Activated naive CD8-positive, alpha-beta T cell treated with anti-CD3 and anti-CD28 coated beads for 36 hours (primary cell): Measurements from ENCODE around the gene SGPL1. TPM values are rescaled to one million over a fixed set of nuclear protein-coding genes. Genes with fewer than 3 reads are reported as not detected.
A peak's percentile ranks its signal among the peaks of the same experiment; 100 is the strongest.

ENCODE experiments used
- DNase-seq: peaks from one replicate; pipeline ENCODE4 v3.0.0; 2021
- H3K27ac Mint-ChIP-seq: one replicate; pipeline ENCODE4 v1.8.0; 2022; ENCODE audit warnings: mild to moderate bottlenecking, moderate library complexity, mixed read lengths
- H3K27me3 Mint-ChIP-seq: one replicate; pipeline ENCODE4 v1.8.0; 2022; ENCODE audit warnings: mild to moderate bottlenecking, mixed read lengths
- H3K36me3 Mint-ChIP-seq: one replicate; pipeline ENCODE4 v1.8.0; 2021; ENCODE audit warnings: mild to moderate bottlenecking, mixed read lengths
- H3K4me1 Mint-ChIP-seq: one replicate; pipeline ENCODE4 v1.8.0; 2021; ENCODE audit warnings: mixed read lengths
- H3K4me3 Mint-ChIP-seq: one replicate; pipeline ENCODE4 v1.8.0; 2022; ENCODE audit warnings: mild to moderate bottlenecking, moderate library complexity, mixed read lengths
- H3K9me3 Mint-ChIP-seq: one replicate; pipeline ENCODE4 v1.8.0; 2022; ENCODE audit warnings: mixed read lengths
- total RNA-seq, 2 experiments: library from RNA; stranded (reverse); gene quantifications; one replicate each; pipeline ENCODE4 v1.2.3, GENCODE V29; 2021

Gene SGPL1
- total RNA-seq, 2 experiments from 2014 or later = 17.3 to 19.5 TPM

GRCh38 chr10:70889291-70889690 is 73.5 kb downstream of the SGPL1 start:
- Mint-ChIP-seq H3K9me3 (no peaks in the 10 kb centered on the region), H3K36me3 (peaks cover 4% of the 10 kb centered on the region), H3K27me3 (no peaks in the 10 kb centered on the region), H3K27ac (no peak overlapping the region), H3K4me3 (peak overlapping the region; percentile 81), H3K4me1 (peaks cover 14% of the 10 kb centered on the region)
- no peak for DNase-seq

- DNase-seq = no peak
- Mint-ChIP-seq H3K9me3 (no peaks in the 10 kb centered on the region), H3K27me3 (no peaks in the 10 kb centered on the region), H3K27ac (no peak overlapping the region), H3K4me3 (no peak overlapping the region), H3K36me3 (no peaks in the 10 kb centered on the region), H3K4me1 (peaks cover 14% of the 10 kb centered on the region)
Measured at GRCh38 chr10:70890917-70891431, 75.2 kb downstream of the SGPL1 start.

- Mint-ChIP-seq H3K9me3 (no peaks in the 10 kb centered on the region), H3K4me1 (peaks cover 14% of the 10 kb centered on the region), H3K27me3 (no peaks in the 10 kb centered on the region), H3K27ac (no peak overlapping the region), H3K4me3 (no peak overlapping the region), H3K36me3 (no peaks in the 10 kb centered on the region)
- no peak for DNase-seq
Measured at GRCh38 chr10:70891627-70892026, 75.9 kb downstream of the SGPL1 start.

DNA sequence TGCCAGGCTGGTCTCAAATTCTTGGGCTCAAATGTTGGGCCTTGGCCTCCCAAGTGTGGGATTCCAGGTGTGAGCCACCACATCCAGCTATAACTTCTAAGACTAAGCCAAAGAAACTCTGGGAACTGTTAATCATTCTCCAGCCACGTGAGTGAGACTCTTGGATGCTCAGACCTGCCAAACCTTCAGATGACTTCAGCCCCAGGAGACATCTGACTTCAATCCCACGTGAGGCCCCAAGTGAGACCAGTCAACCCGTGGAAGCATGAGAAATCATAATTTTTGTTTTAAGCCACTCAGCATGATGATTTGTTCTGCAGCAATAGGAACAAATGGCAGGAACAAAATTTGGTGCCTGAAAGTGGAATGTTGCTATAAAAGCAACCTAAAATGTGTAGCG is 76.9 kb downstream of the SGPL1 start:
- Mint-ChIP-seq H3K9me3 (no peaks in the 10 kb centered on the region), H3K36me3 (no peaks in the 10 kb centered on the region), H3K27me3 (no peaks in the 10 kb centered on the region), H3K4me1 (peaks cover 12% of the 10 kb centered on the region), H3K27ac (no peak overlapping the region), H3K4me3 (no peak overlapping the region)
- DNase-seq = no peak

DNA sequence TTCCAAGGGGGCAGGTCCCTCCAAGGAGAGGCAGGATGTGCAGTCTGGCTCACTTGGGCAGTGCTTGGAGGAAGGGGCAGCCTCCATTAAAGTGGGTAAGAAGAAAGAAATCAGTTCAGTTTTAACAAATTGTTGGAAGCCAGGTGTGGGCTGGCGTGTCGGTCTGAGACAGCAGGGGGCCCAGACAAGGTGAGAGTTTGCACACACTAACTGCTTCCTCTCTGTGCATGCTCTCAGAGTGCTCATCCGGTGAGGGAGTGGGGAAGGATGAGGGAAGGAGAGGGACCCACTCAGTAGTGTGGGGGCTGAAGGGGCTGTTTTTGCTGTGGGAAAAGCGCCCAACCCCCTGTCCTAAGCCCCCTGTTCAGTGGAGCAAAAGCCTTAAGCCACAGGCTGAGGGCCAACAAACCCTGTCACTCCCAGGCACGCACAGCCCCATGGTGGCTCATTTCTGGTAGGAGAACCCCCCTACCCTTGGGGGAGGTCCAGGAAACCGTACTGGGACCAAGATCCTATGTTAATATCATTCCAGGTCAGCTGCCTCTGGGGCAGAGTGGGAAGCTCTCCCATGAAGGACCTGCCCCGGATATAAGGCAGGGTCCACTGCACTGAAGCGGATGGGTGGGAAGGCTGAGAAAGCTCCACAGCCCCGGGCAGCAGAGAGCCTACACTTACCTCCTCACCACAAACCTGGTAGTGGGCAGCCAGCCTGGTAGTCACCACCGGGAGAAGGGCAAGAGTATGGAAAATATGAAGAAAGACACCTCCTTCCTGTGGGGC is 77.7 kb downstream of the SGPL1 start:
- H3K4me1 Mint-ChIP-seq = peaks cover 12% of the 10 kb centered on the region
- H3K36me3 Mint-ChIP-seq = no peaks in the 10 kb centered on the region
- H3K27ac Mint-ChIP-seq = no peak overlapping the region

GRCh38 chr10:70894416-70894815 is 78.7 kb downstream of the SGPL1 start:
- Mint-ChIP-seq H3K9me3 (no peaks in the 10 kb centered on the region), H3K4me3 (no peak overlapping the region), H3K27me3 (no peaks in the 10 kb centered on the region), H3K27ac (no peak overlapping the region), H3K36me3 (no peaks in the 10 kb centered on the region), H3K4me1 (peaks cover 6% of the 10 kb centered on the region)
- no peak for DNase-seq

More for the DNA sequence above, 77.7 kb downstream of the SGPL1 start:
- Mint-ChIP-seq H3K4me3 (no peak overlapping the region), H3K9me3 (no peaks in the 10 kb centered on the region), H3K27me3 (no peaks in the 10 kb centered on the region)
- no peak for DNase-seq

DNA sequence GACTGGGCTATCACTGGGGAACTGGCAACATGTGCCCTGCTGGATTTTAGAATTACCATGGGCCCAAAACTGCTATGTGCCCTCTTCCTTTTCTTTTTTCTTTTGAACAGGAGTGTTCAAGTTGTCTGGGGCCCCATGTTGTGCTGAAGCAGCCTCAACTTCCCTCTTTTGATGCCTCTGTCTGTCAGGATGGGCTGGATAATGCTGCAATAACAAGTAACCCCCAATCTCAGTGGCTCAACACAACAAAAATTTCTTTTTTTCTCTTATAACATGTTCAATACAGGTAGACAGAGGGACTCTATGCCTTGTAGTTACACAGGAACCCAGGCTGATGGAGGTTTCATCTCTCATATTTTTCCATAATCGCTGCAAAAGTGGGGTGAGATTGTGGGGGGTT is 80.8 kb downstream of the SGPL1 start:
- H3K27me3 Mint-ChIP-seq = no peaks in the 10 kb centered on the region
- DNase-seq = no peak
- H3K4me1 Mint-ChIP-seq = peaks cover 4% of the 10 kb centered on the region
- no peak overlapping the region for H3K4me3 Mint-ChIP-seq
- H3K9me3 Mint-ChIP-seq = no peaks in the 10 kb centered on the region
- H3K36me3 Mint-ChIP-seq = no peaks in the 10 kb centered on the region
- H3K27ac Mint-ChIP-seq = no peak overlapping the region

DNA sequence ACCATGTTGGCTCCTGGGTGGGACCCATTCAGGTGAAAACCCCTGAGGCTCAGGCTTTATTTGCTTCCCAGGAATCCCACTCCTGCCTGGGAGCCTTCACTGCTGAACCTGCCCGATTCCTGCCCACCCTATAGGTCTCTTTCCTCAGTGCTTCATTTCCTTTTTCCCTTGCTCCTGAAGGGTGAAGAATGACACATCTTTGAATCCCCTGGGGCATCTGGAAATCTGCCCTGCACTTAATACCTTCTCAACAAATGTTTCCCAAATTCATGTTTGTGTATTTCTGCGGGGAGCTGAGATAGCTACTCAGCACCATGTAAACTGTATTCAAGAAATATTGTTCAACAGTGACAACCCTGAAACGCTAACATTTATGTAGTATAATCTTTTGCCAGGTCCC is 82.9 kb downstream of the SGPL1 start:
- no peak overlapping the region for H3K27ac Mint-ChIP-seq
- H3K36me3 Mint-ChIP-seq = no peaks in the 10 kb centered on the region
- H3K9me3 Mint-ChIP-seq = no peaks in the 10 kb centered on the region
- H3K4me1 Mint-ChIP-seq = no peaks in the 10 kb centered on the region
- no peak for DNase-seq
- no peak overlapping the region for H3K4me3 Mint-ChIP-seq
- no peaks in the 10 kb centered on the region for H3K27me3 Mint-ChIP-seq

DNA sequence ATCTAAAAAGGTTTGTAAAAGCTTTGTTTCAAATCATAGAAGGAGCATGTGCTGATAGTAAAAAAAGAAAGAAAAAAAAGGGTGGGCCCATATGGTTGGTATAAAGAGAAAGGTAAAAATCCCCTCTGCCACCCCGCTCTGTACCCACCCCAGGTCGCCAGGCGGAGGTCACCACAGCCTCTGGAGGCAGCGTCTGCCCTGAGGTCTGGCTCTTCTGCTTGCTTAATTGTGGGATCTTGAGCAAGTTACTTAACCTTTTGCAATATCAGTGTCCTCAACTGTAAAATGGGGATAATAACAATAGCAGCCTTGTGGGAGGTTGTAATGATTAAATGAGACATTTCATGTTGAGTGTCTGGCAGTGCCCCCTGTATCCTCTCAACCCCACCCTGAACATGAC is 83.3 kb downstream of the SGPL1 start:
- Mint-ChIP-seq H3K36me3 (no peaks in the 10 kb centered on the region), H3K4me3 (no peak overlapping the region), H3K4me1 (no peaks in the 10 kb centered on the region), H3K9me3 (no peaks in the 10 kb centered on the region), H3K27me3 (no peaks in the 10 kb centered on the region), H3K27ac (no peak overlapping the region)
- DNase-seq = no peak

GRCh38 chr10:70901276-70901878 is 85.6 kb downstream of the SGPL1 start:
- Mint-ChIP-seq H3K4me1 (no peaks in the 10 kb centered on the region), H3K9me3 (no peaks in the 10 kb centered on the region), H3K27me3 (no peaks in the 10 kb centered on the region), H3K27ac (no peak overlapping the region), H3K36me3 (no peaks in the 10 kb centered on the region), H3K4me3 (no peak overlapping the region)
- DNase-seq = no peak

DNA sequence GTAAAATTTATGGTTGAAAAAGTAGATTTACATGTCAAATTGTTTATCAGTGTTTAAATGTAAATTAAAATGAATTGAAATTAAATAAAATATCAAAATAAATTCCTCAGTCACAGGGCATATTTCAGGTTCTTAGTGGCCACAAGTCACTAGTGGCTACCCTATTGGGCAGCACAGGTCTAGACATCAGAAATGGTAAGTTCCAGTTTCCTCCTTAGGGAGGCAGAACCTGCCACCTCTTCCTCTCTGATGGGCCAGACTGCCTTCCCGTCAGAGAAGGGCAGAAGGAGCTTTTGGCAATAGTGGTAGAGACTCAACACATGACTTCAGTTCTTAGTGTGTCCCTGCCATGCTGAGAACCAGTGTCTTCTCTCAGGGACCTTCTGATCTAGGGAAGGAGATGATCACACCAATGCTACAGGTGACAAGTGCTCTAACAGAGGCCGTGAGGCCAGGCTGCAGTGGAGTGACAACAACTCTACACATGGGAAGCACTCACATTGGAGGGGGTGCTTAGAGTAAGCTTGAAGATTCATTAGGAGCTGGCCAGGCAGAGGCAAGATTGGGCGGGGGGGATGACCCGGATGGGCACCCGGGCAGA is 87.0 kb downstream of the SGPL1 start:
- no peaks in the 10 kb centered on the region for H3K9me3 Mint-ChIP-seq
- DNase-seq = no peak
- no peaks in the 10 kb centered on the region for H3K36me3 Mint-ChIP-seq
- H3K27ac Mint-ChIP-seq = no peak overlapping the region
- no peaks in the 10 kb centered on the region for H3K27me3 Mint-ChIP-seq
- no peaks in the 10 kb centered on the region for H3K4me1 Mint-ChIP-seq
- H3K4me3 Mint-ChIP-seq = no peak overlapping the region

DNA sequence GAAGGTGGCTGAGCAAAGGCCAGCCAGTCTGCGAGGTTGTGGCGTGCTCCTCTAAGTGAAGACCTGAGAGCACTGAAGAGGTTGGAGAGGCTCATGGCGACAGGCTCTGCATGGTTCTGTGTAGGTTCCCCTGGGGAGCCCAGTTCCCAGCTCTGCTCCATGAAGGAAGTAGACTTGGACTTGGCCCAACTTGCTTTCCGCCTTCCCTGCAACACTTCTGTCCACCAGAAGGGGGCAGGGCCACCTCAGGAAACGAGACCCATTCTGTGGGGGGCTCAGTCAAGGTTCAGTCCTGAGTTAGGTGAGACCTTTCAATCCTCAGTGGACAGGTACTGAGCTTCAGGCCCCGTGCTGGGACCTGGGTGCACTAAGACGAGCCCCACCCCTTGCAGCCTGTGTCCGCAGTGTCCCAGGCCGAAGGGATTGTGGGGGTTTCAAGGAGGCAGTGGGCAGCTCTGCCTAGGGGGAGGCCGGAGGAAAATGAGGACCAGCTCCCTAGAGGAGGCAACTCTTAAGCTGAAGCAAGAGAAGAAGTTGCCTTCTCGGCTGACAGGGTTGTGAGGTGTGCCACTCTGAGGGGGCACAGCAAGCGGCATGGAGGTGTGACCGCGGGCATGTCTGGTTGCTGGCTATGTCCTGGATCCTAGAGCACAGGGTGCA is 87.6 kb downstream of the SGPL1 start:
- Mint-ChIP-seq H3K4me3 (no peak overlapping the region), H3K27ac (no peak overlapping the region), H3K4me1 (no peaks in the 10 kb centered on the region), H3K36me3 (no peaks in the 10 kb centered on the region), H3K9me3 (no peaks in the 10 kb centered on the region), H3K27me3 (no peaks in the 10 kb centered on the region)
- peak; percentile 32 for DNase-seq

- no peak overlapping the region for H3K27ac Mint-ChIP-seq
- H3K27me3 Mint-ChIP-seq = no peaks in the 10 kb centered on the region
- H3K4me1 Mint-ChIP-seq = no peaks in the 10 kb centered on the region
- no peak for DNase-seq
- no peaks in the 10 kb centered on the region for H3K36me3 Mint-ChIP-seq
- H3K4me3 Mint-ChIP-seq = no peak overlapping the region
- H3K9me3 Mint-ChIP-seq = no peaks in the 10 kb centered on the region
Measured at GRCh38 chr10:70905071-70906021, 89.6 kb downstream of the SGPL1 start.

GRCh38 chr10:70906031-70906783 is 90.5 kb downstream of the SGPL1 start:
- Mint-ChIP-seq H3K27me3 (no peaks in the 10 kb centered on the region), H3K9me3 (no peaks in the 10 kb centered on the region), H3K4me1 (no peaks in the 10 kb centered on the region), H3K4me3 (no peak overlapping the region), H3K27ac (no peak overlapping the region), H3K36me3 (no peaks in the 10 kb centered on the region)
- no peak for DNase-seq
